ENCODE measurements around the gene CSMD2.

CSMD2 gene

GRCh38 chr1:33777337-33777736 lies 387.7 kb downstream of the CSMD2 start:
- TF ChIP-seq CTCF (conservative IDR thresholded peaks at IDR 0.05), result no peak
- no peak overlapping the region for H3K27ac ChIP-seq

GRCh38 chr1:33768821-33769220 lies 396.2 kb downstream of the CSMD2 start:
- no peak for TF ChIP-seq CTCF (conservative IDR thresholded peaks at IDR 0.05)
- H3K27ac ChIP-seq, result no peak overlapping the region

- no peak for TF ChIP-seq CTCF (conservative IDR thresholded peaks at IDR 0.05)
- H3K27ac ChIP-seq, result no peak overlapping the region
These were observed 396.9 kb downstream of the CSMD2 start for GRCh38 chr1:33768106-33768505.

GRCh38 chr1:33764149-33764548 lies 400.9 kb downstream of the CSMD2 start:
- H3K27ac ChIP-seq, result no peak overlapping the region
- no peak for TF ChIP-seq CTCF (conservative IDR thresholded peaks at IDR 0.05)

GRCh38 chr1:33763406-33763805 lies 401.6 kb downstream of the CSMD2 start:
- TF ChIP-seq CTCF (conservative IDR thresholded peaks at IDR 0.05), result no peak
- H3K27ac ChIP-seq, result no peak overlapping the region

GRCh38 chr1:33762962-33763361 lies 402.1 kb downstream of the CSMD2 start:
- H3K27ac ChIP-seq, result no peak overlapping the region
- TF ChIP-seq CTCF (conservative IDR thresholded peaks at IDR 0.05), result no peak

- TF ChIP-seq CTCF (conservative IDR thresholded peaks at IDR 0.05), result no peak
- no peak overlapping the region for H3K27ac ChIP-seq
These were observed 402.8 kb downstream of the CSMD2 start for GRCh38 chr1:33762109-33762830.

Data from VCaP (cell line).